HepG2 (cell line): Measurements from ENCODE around the gene NEDD8. TPM values are rescaled to one million over a fixed set of nuclear protein-coding genes. Genes with fewer than 3 reads are reported as not detected.
A peak's percentile ranks its signal among the peaks of the same experiment; 100 is the strongest.
"Not testable (repeated sequence)": the region's sequence is repeated elsewhere in the genome, so short reads cannot be mapped to it uniquely, and the experiment has no call there.

Source experiments
- ATAC-seq: fragments of 200-7000 bp; cut with Tn5 transposase; 3 replicates; pipeline ENCODE4 v1.9.1; 2020; ENCODE audit warnings: mild to moderate bottlenecking, moderate library complexity
- BruUV-seq: library from RNA; stranded (reverse); fragments of 400-500 nt; replicated peaks from 2 replicates; lab custom pipeline; 2021; lab: Mats Ljungman, UMichigan
- CTCF ChIA-PET: fragments of 300-600 bp; formaldehyde crosslinking; extraction: SDS; loops from one replicate; lab custom pipeline; 2021; ENCODE audit warnings: low total read pairs, inconsistent platforms, low intra/inter-chr PET ratio; lab: Yijun Ruan, JAX
- POLR2A ChIA-PET: fragments of 350-600 bp; sonication (Branson Sonifier 250); formaldehyde crosslinking; loops from one replicate; lab custom pipeline; 2020; ENCODE audit warnings: antibody characterized with exemption, inconsistent platforms; lab: Yijun Ruan, JAX
- DNase-seq: peaks from one replicate; pipeline ENCODE4 v3.0.0-alpha.2; 2015; ENCODE audit warnings: low spot score
- FAIRE-seq: peaks from 3 replicates; lab custom pipeline; 2011; peaks lifted over from hg19 to GRCh38; lab: Jason Lieb, UNC
- H2AFZ ChIP-seq: one replicate; pipeline ENCODE4 v1.6.1; 2011; ENCODE audit warnings: low read length, inconsistent platforms
- H3K27ac ChIP-seq: fragments of 300-600 bp; 3 replicates; pipeline ENCODE4 v1.8.0; 2011; ENCODE audit warnings: mixed run types, mild to moderate bottlenecking, mixed read lengths, low read length, inconsistent platforms; ENCODE audit not compliant: insufficient read depth; ENCODE audit errors: extremely low read length
- H3K27me3 ChIP-seq, 2 experiments: fragments of 200-600 bp in 1 of 2; 2 replicates in 1 of 2; 3 replicates in 1 of 2; pipeline versions ENCODE4 v1.6.0 to v1.8.0; 2011; ENCODE audit warnings: low read length in 2 of 2, mild to moderate bottlenecking in 2 of 2, moderate library complexity in 2 of 2, inconsistent platforms in 1 of 2; ENCODE audit not compliant: insufficient read depth in 2 of 2, control insufficient read depth in 1 of 2
- H3K36me3 ChIP-seq, 2 experiments: fragments of 200-600 bp in 1 of 2; replicated peaks in 1 of 2; 2 replicates in 1 of 2; 3 replicates in 1 of 2; pipeline versions ENCODE4 v1.5.1 to v1.8.0; 2011; ENCODE audit warnings: low read length in 2 of 2, inconsistent platforms in 1 of 2; ENCODE audit not compliant: insufficient read depth in 2 of 2, control insufficient read depth in 1 of 2
- H3K4me1 ChIP-seq: 2 replicates; pipeline ENCODE4 v1.5.1; 2012; ENCODE audit warnings: low read length, inconsistent platforms; ENCODE audit not compliant: insufficient read depth
- H3K4me2 ChIP-seq: 2 replicates; pipeline ENCODE4 v1.6.0; 2011; ENCODE audit warnings: low read depth, low read length, inconsistent platforms
- H3K4me3 ChIP-seq, 3 experiments: fragments of 200-600 bp in 1 of 3; sonication (generic), shearing (Covaris generic) in 1 of 3; replicated peaks in 1 of 3; 2 replicates each; pipeline ENCODE4 v1.5.1; 2011 to 2016; ENCODE audit warnings: low read length in 3 of 3, inconsistent platforms in 2 of 3, low read depth in 2 of 3, mild to moderate bottlenecking in 2 of 3, control low read depth in 1 of 3, mixed read lengths in 1 of 3; ENCODE audit not compliant: insufficient read depth in 1 of 3
- H3K79me2 ChIP-seq: one replicate; pipeline ENCODE4 v1.6.1; 2011; ENCODE audit warnings: low read length, inconsistent platforms; ENCODE audit not compliant: insufficient read depth
- H3K9ac ChIP-seq: 2 replicates; pipeline ENCODE4 v1.6.0; 2011; ENCODE audit warnings: mild to moderate bottlenecking, low read depth, low read length, inconsistent platforms; ENCODE audit not compliant: insufficient read depth
- H3K9me3 ChIP-seq: 2 replicates; pipeline ENCODE4 v1.5.1; 2012; ENCODE audit warnings: mild to moderate bottlenecking, low read length
- H4K20me1 ChIP-seq: 2 replicates; pipeline ENCODE4 v1.6.0; 2011; ENCODE audit warnings: inconsistent platforms, mild to moderate bottlenecking, low read length, moderate library complexity; ENCODE audit not compliant: insufficient read depth
- NFIB ChIP-seq: sonication (generic); formaldehyde crosslinking; IDR thresholded peaks from 2 replicates; pipeline ENCODE4 v1.9.0; 2021; ENCODE audit warnings: missing genetic modification reagents, mild to moderate bottlenecking, borderline replicate concordance
- TEAD3 ChIP-seq: optimal IDR thresholded peaks from 2 replicates; pipeline ENCODE3; 2016; ENCODE audit warnings: borderline replicate concordance
- TRIM24 ChIP-seq: sonication (generic); formaldehyde crosslinking; IDR thresholded peaks from 2 replicates; pipeline ENCODE4 v1.8.0; 2022; ENCODE audit warnings: mild to moderate bottlenecking, missing genetic modification reagents
- ZNF703 ChIP-seq: sonication (generic); formaldehyde crosslinking; IDR thresholded peaks from 2 replicates; pipeline ENCODE4 v1.5.1; 2020; ENCODE audit warnings: missing genetic modification reagents, mild to moderate bottlenecking, moderate library complexity, borderline replicate concordance
- WGBS: methylation state at CpG from one replicate; pipeline ENCODE4 v1.1.6; 2017; ENCODE audit warnings: low lambda C conversion rate; 5-methylcytosine and 5-hydroxymethylcytosine counted together
- in situ Hi-C: cut with HindIII; loops from 2 replicates; pipeline ENCODE4 v1.10.0; 2017; ENCODE audit warnings: low pct_unique_long_range_greater_than_20kb; ENCODE audit not compliant: extremely low pct_ligation_motif_present
- intact Hi-C: fragments of 100-400 bp; cut with micrococcal nuclease; formaldehyde crosslinking; loops from one replicate; pipeline ENCODE4 v1.10.0; 2022; ENCODE audit not compliant: unreplicated experiment
- polyA plus RNA-seq, 8 experiments: library from polyadenylated mRNA; depleted of rRNA in 3 of 8; stranded (reverse) in 7 of 8; unstranded in 1 of 8; fragments of >200 nt; fragmentation: Illumina TruSeq in 4 of 8; extraction: Trizol in 4 of 8; gene quantifications; 2 replicates each; pipeline versions ENCODE4 v1.2.1 to v1.2.3, GENCODE V29; 2011 to 2016; ENCODE audit warnings: low read depth in 4 of 8, missing spikeins in 1 of 8, mixed read lengths in 1 of 8; ENCODE audit not compliant: insufficient read depth in 1 of 8
- total RNA-seq, 5 experiments: library from RNA; depleted of rRNA; stranded (reverse); fragments of >200 nt; fragmentation: Illumina TruSeq; extraction: Trizol; gene quantifications; 2 replicates each; pipeline ENCODE4 v1.2.3, GENCODE V29; 2016; ENCODE audit warnings: low read depth in 1 of 5
- TF ChIP-seq, protein P1 (sequence below): sonication (generic); formaldehyde crosslinking; IDR thresholded peaks from 2 replicates; pipeline ENCODE4 v1.4.0; 2020; ENCODE audit warnings: missing genetic modification reagents

Gene NEDD8
- total and polyA plus RNA-seq, 2 of the 13 experiments (the other 11 are each of a cell fraction or from before 2014, with no cell fraction given), result 535 to 713 TPM

DNA sequence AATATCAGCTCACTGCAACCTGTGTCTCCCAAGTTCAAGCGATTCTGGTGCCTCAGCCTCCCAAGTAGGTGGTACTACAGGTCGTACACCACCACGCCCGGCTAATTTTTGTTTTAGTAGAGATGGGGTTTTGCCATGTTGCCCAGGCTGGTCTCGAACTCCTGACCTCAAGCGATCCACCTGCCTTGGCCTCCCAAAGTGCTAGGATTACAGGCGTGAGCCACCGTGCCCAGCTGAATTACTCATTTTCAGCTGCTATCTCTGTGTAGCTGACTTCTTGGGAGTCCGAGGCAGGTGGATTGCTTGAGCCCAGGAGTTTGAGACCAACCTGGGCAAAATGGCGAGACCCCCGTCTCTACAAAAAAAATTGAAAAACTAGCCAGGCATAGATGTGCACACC, 13.2 kb upstream of the NEDD8 start:
- FAIRE-seq, BruUV-seq, H2AFZ ChIP-seq, H3K4me2 ChIP-seq, H3K4me3 ChIP-seq, H3K9me3 ChIP-seq, ATAC-seq, H4K20me1 ChIP-seq, H3K27me3 ChIP-seq, H3K9ac ChIP-seq, H3K27ac ChIP-seq, DNase-seq, H3K36me3 ChIP-seq, intact Hi-C loops: not testable (repeated sequence)
- H3K4me1 ChIP-seq, result peaks cover 38% of the 10 kb centered on the region
- in situ Hi-C loops, result loop anchor here (10.0 kb wide), 1 partner anchor 189 kb away; no protein-coding TSS in a partner anchor
- ChIA-PET POLR2A (interaction anchor here (0.7 to 18.0 kb wide), 7 partner anchors 12 to 1315 kb away, joined by 3 to 850 read pairs (median 7); partner anchors contain the start of genes CHMP4A, CIDEB, DHRS1 and LTB4R), CTCF (interaction anchor here (5.4 kb wide), 1 partner anchor 53 kb away, joined by 217 read pairs; the partner anchor contains the start of genes DHRS1 and NOP9)
- TF ChIP-seq NFIB (CRISPR knock-in tag), result 0 out of 2 replicates have a peak, but pooled peaks have one; percentile 20
- TF ChIP-seq ZNF703 (CRISPR knock-in tag), result peak; percentile 8; the same call in 1 of the 2 replicates
- TF ChIP-seq TRIM24 (CRISPR knock-in tag), result 0 out of 2 replicates have a peak, but pooled peaks have one; percentile 21
- peak; percentile 33 for TF ChIP-seq TEAD3 (CRISPR knock-in tag)
- TF ChIP-seq, protein P1, sequence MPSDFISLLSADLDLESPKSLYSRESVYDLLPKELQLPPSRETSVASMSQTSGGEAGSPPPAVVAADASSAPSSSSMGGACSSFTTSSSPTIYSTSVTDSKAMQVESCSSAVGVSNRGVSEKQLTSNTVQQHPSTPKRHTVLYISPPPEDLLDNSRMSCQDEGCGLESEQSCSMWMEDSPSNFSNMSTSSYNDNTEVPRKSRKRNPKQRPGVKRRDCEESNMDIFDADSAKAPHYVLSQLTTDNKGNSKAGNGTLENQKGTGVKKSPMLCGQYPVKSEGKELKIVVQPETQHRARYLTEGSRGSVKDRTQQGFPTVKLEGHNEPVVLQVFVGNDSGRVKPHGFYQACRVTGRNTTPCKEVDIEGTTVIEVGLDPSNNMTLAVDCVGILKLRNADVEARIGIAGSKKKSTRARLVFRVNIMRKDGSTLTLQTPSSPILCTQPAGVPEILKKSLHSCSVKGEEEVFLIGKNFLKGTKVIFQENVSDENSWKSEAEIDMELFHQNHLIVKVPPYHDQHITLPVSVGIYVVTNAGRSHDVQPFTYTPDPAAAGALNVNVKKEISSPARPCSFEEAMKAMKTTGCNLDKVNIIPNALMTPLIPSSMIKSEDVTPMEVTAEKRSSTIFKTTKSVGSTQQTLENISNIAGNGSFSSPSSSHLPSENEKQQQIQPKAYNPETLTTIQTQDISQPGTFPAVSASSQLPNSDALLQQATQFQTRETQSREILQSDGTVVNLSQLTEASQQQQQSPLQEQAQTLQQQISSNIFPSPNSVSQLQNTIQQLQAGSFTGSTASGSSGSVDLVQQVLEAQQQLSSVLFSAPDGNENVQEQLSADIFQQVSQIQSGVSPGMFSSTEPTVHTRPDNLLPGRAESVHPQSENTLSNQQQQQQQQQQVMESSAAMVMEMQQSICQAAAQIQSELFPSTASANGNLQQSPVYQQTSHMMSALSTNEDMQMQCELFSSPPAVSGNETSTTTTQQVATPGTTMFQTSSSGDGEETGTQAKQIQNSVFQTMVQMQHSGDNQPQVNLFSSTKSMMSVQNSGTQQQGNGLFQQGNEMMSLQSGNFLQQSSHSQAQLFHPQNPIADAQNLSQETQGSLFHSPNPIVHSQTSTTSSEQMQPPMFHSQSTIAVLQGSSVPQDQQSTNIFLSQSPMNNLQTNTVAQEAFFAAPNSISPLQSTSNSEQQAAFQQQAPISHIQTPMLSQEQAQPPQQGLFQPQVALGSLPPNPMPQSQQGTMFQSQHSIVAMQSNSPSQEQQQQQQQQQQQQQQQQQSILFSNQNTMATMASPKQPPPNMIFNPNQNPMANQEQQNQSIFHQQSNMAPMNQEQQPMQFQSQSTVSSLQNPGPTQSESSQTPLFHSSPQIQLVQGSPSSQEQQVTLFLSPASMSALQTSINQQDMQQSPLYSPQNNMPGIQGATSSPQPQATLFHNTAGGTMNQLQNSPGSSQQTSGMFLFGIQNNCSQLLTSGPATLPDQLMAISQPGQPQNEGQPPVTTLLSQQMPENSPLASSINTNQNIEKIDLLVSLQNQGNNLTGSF (CRISPR knock-in tag), result 0 out of 2 replicates have a peak, but pooled peaks have one; percentile 19
- peaks cover 11% of the 10 kb centered on the region for H3K79me2 ChIP-seq
- 94% methylated on average over 11 of the region's 11 CpGs for WGBS
